Measurements from ENCODE around the gene IKZF1.

Gene IKZF1

DNA sequence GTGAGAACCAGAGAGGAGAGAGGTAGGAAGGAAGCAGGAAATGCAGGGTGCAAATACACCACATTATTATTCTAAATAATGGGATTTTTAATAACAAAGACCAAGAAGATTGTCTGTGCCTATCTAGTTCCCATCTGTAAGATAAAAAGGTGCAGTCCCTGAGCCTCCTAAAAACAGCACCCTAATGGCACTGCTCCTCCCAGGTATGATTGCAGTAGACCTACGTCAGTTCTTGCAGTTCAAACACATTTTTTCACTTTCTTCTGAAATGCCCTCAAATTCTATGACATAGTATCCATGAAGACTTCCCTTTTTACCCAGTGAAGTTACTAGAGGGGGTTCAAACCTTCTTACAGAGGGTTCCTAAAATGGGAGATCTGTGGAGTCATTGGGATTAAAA, 75.0 kb downstream of the IKZF1 start:
- Histone ChIP-seq H3K9me3 (ENCODE audit: control insufficient read depth, insufficient read depth, low read length) (no peaks in the 10 kb centered on the region), H3K36me3 (ENCODE audit: control insufficient read depth, low read length) (peaks cover 99% of the 10 kb centered on the region), H3K9me2 (replicated peaks; ENCODE audit: control insufficient read depth, low read length) (no peaks in the 10 kb centered on the region), H3K27ac (ENCODE audit: low read depth, low read length) (no peak overlapping the region), H3K4me1 (ENCODE audit: control insufficient read depth, low read length) (no peaks in the 10 kb centered on the region), H3F3A (ENCODE audit: control insufficient read depth, insufficient read depth) (peaks cover 4% of the 10 kb centered on the region; the same call in 1 of the 2 replicates), H3K79me2 (ENCODE audit: control insufficient read depth, low read length) (peaks cover 88% of the 10 kb centered on the region), H3K27me3 (ENCODE audit: control insufficient read depth, low read length) (no peaks in the 10 kb centered on the region), H3K4me2 (ENCODE audit: low read length) (no peak overlapping the region), H3K4me3 (ENCODE audit: low read length) (no peak overlapping the region), H4K20me1 (ENCODE audit: control insufficient read depth, insufficient read depth, low read depth, low read length) (peaks cover 7% of the 10 kb centered on the region; the same call in 1 of the 2 replicates)
- no peak for TF ChIP-seq EZH2phosphoT487 (IDR thresholded peaks at IDR 0.05; ENCODE audit: borderline replicate concordance, low read length)
- TF ChIP-seq, protein P1, sequence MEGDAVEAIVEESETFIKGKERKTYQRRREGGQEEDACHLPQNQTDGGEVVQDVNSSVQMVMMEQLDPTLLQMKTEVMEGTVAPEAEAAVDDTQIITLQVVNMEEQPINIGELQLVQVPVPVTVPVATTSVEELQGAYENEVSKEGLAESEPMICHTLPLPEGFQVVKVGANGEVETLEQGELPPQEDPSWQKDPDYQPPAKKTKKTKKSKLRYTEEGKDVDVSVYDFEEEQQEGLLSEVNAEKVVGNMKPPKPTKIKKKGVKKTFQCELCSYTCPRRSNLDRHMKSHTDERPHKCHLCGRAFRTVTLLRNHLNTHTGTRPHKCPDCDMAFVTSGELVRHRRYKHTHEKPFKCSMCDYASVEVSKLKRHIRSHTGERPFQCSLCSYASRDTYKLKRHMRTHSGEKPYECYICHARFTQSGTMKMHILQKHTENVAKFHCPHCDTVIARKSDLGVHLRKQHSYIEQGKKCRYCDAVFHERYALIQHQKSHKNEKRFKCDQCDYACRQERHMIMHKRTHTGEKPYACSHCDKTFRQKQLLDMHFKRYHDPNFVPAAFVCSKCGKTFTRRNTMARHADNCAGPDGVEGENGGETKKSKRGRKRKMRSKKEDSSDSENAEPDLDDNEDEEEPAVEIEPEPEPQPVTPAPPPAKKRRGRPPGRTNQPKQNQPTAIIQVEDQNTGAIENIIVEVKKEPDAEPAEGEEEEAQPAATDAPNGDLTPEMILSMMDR (IDR thresholded peaks at IDR 0.05; ENCODE audit: low read depth, low read length, poor library complexity, severe bottlenecking): no peak

DNA sequence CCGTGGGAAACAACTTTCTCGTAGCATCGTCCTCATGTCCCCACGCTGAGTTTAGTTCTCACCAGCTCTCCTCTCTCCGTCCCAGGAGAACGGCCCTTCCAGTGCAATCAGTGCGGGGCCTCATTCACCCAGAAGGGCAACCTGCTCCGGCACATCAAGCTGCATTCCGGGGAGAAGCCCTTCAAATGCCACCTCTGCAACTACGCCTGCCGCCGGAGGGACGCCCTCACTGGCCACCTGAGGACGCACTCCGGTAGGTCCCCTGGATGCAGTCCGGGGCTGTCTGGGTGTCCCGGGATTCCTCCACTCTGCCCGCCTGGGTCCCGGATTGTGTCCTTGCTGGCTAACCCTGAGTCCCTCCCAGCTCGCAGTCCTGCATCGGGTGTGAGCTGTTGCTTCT, 77.9 kb downstream of the IKZF1 start:
- Histone ChIP-seq H3K4me3 (ENCODE audit: low read length) (no peak overlapping the region), H3K4me1 (ENCODE audit: control insufficient read depth, low read length) (no peaks in the 10 kb centered on the region), H3K27me3 (ENCODE audit: control insufficient read depth, low read length) (no peaks in the 10 kb centered on the region), H3K9me2 (replicated peaks; ENCODE audit: control insufficient read depth, low read length) (no peaks in the 10 kb centered on the region), H3K9me3 (ENCODE audit: control insufficient read depth, insufficient read depth, low read length) (no peaks in the 10 kb centered on the region), H3K4me2 (ENCODE audit: low read length) (no peak overlapping the region), H3K79me2 (ENCODE audit: control insufficient read depth, low read length) (peaks cover 76% of the 10 kb centered on the region), H3F3A (ENCODE audit: control insufficient read depth, insufficient read depth) (peaks cover 2% of the 10 kb centered on the region; the same call in 1 of the 2 replicates), H3K27ac (ENCODE audit: low read depth, low read length) (no peak overlapping the region), H4K20me1 (ENCODE audit: control insufficient read depth, insufficient read depth, low read depth, low read length) (peaks cover 7% of the 10 kb centered on the region; the same call in 1 of the 2 replicates), H3K36me3 (ENCODE audit: control insufficient read depth, low read length) (peaks cover 98% of the 10 kb centered on the region)
- TF ChIP-seq EZH2phosphoT487 (IDR thresholded peaks at IDR 0.05; ENCODE audit: borderline replicate concordance, low read length): no peak
- TF ChIP-seq, protein P1 (IDR thresholded peaks at IDR 0.05; ENCODE audit: low read depth, low read length, poor library complexity, severe bottlenecking): no peak

DNA sequence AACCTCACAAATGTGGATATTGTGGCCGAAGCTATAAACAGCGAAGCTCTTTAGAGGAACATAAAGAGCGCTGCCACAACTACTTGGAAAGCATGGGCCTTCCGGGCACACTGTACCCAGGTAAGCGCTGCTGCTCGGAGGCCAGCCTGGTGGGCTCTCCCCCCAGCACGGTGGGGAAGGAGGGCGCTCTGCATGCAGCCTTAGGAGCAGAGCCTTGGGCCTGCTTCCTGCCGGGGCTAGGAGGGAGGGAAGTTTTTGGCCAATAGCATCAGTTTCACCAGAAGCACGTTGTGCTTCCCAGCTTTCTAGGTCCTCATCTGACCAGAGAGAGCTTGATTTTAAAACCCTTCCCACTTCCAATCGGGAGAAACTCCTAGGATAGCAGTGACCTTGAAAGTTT, 82.8 kb downstream of the IKZF1 start:
- Histone ChIP-seq H3K27me3 (ENCODE audit: control insufficient read depth, low read length) (no peaks in the 10 kb centered on the region), H3K4me3 (ENCODE audit: low read length) (no peak overlapping the region), H3K4me1 (ENCODE audit: control insufficient read depth, low read length) (peaks cover 15% of the 10 kb centered on the region), H3K9me3 (ENCODE audit: control insufficient read depth, insufficient read depth, low read length) (no peaks in the 10 kb centered on the region), H3K36me3 (ENCODE audit: control insufficient read depth, low read length) (peaks cover 98% of the 10 kb centered on the region), H3K9me2 (replicated peaks; ENCODE audit: control insufficient read depth, low read length) (no peaks in the 10 kb centered on the region), H3K4me2 (ENCODE audit: low read length) (no peak overlapping the region), H3K27ac (ENCODE audit: low read depth, low read length) (no peak overlapping the region), H3K79me2 (ENCODE audit: control insufficient read depth, low read length) (peaks cover 43% of the 10 kb centered on the region), H4K20me1 (ENCODE audit: control insufficient read depth, insufficient read depth, low read depth, low read length) (0 out of 2 replicates have a peak, but pooled peaks cover 9% of the 10 kb centered on the region), H3F3A (ENCODE audit: control insufficient read depth, insufficient read depth) (peaks cover 2% of the 10 kb centered on the region)
- TF ChIP-seq EZH2phosphoT487 (IDR thresholded peaks at IDR 0.05; ENCODE audit: borderline replicate concordance, low read length): no peak
- TF ChIP-seq, protein P1 (IDR thresholded peaks at IDR 0.05; ENCODE audit: low read depth, low read length, poor library complexity, severe bottlenecking): no peak
